Neuronal stem cell (in vitro differentiated cells): ENCODE results near the gene PRLR.

Experiments used
- DNase-seq: peaks from one replicate; pipeline ENCODE4 v3.0.0-alpha.2; 2013; ENCODE audit warnings: low spot score
- H2AFZ ChIP-seq: one replicate; pipeline ENCODE4 v1.6.1; 2013; ENCODE audit warnings: mild to moderate bottlenecking, low read length, inconsistent platforms
- H2AK5ac ChIP-seq: 2 replicates; pipeline ENCODE4 v1.6.1; 2013; ENCODE audit warnings: low read depth, mild to moderate bottlenecking, inconsistent platforms, low read length, moderate library complexity, mixed read lengths
- H2BK120ac ChIP-seq: 2 replicates; pipeline ENCODE4 v1.6.1; 2013; ENCODE audit warnings: low read depth, mild to moderate bottlenecking, inconsistent platforms, low read length, moderate library complexity, mixed read lengths
- H2BK12ac ChIP-seq: one replicate; pipeline ENCODE4 v1.6.1; 2013; ENCODE audit warnings: low read length, inconsistent platforms
- H2BK15ac ChIP-seq: 2 replicates; pipeline ENCODE4 v1.6.1; 2013; ENCODE audit warnings: mild to moderate bottlenecking, low read length, inconsistent platforms, mixed read lengths
- H2BK5ac ChIP-seq: one replicate; pipeline ENCODE4 v1.6.1; 2013; ENCODE audit warnings: inconsistent platforms, mild to moderate bottlenecking, low read length, moderate library complexity
- H3K14ac ChIP-seq: one replicate; pipeline ENCODE4 v1.6.1; 2013; ENCODE audit warnings: low read length, inconsistent platforms
- H3K18ac ChIP-seq: 2 replicates; pipeline ENCODE4 v1.6.1; 2013; ENCODE audit warnings: low read length, inconsistent platforms
- H3K23ac ChIP-seq: 2 replicates; pipeline ENCODE4 v1.6.1; 2013; ENCODE audit warnings: low read depth, mild to moderate bottlenecking, mixed read lengths, low read length, inconsistent platforms; ENCODE audit not compliant: poor library complexity
- H3K27ac ChIP-seq: replicated peaks from 3 replicates; pipeline ENCODE4 v1.5.1; 2013; ENCODE audit warnings: low read length, inconsistent platforms
- H3K27me3 ChIP-seq, 3 experiments: 2 replicates each; pipeline ENCODE4 v1.6.1; 2013; ENCODE audit warnings: low read length in 3 of 3, mild to moderate bottlenecking in 2 of 3, inconsistent platforms in 1 of 3, low read depth in 1 of 3, mixed read lengths in 1 of 3, moderate library complexity in 1 of 3; ENCODE audit not compliant: control insufficient read depth in 3 of 3, insufficient read depth in 3 of 3
- H3K36me3 ChIP-seq, 2 donors: replicated peaks in 1 of 2; 2 replicates each; pipeline ENCODE4 v1.6.1; 2013; ENCODE audit warnings: low read length in 2 of 2; ENCODE audit not compliant: control insufficient read depth in 2 of 2, insufficient read depth in 2 of 2
- H3K4ac ChIP-seq: 2 replicates; pipeline ENCODE4 v1.6.1; 2013; ENCODE audit warnings: inconsistent platforms, mild to moderate bottlenecking, low read length, moderate library complexity
- H3K4me1 ChIP-seq, 2 donors: 1 replicate in 1 of 2; 2 replicates in 1 of 2; pipeline ENCODE4 v1.6.1; 2013; ENCODE audit warnings: low read length in 2 of 2, low read depth in 1 of 2; ENCODE audit not compliant: control insufficient read depth in 2 of 2, insufficient read depth in 1 of 2
- H3K4me2 ChIP-seq: one replicate; pipeline ENCODE4 v1.6.1; 2013; ENCODE audit warnings: mild to moderate bottlenecking, low read length, inconsistent platforms; ENCODE audit not compliant: insufficient read depth, poor library complexity, severe bottlenecking
- H3K4me3 ChIP-seq, 2 donors: 2 replicates each; pipeline ENCODE4 v1.5.1; 2013; ENCODE audit warnings: low read length in 2 of 2, mild to moderate bottlenecking in 2 of 2, inconsistent platforms in 1 of 2, moderate library complexity in 1 of 2
- H3K79me1 ChIP-seq: one replicate; pipeline ENCODE4 v1.6.1; 2013; ENCODE audit warnings: low read depth, mild to moderate bottlenecking, inconsistent platforms, low read length, moderate library complexity
- H3K9ac ChIP-seq: one replicate; pipeline ENCODE4 v1.6.1; 2013; ENCODE audit warnings: mild to moderate bottlenecking, low read depth, low read length, inconsistent platforms; ENCODE audit not compliant: poor library complexity
- H3K9me3 ChIP-seq, 2 donors: replicated peaks in 1 of 2; 2 replicates each; pipeline versions ENCODE3 to v1.6.1; 2013; ENCODE audit warnings: low read length in 2 of 2, mild to moderate bottlenecking in 2 of 2, inconsistent platforms in 1 of 2, low read depth in 1 of 2, mixed read lengths in 1 of 2, moderate library complexity in 1 of 2; ENCODE audit not compliant: control insufficient read depth in 2 of 2, insufficient read depth in 1 of 2
- H4K8ac ChIP-seq: one replicate; pipeline ENCODE4 v1.6.1; 2013; ENCODE audit warnings: low read depth, mild to moderate bottlenecking, inconsistent platforms, low read length, moderate library complexity
- H4K91ac ChIP-seq: one replicate; pipeline ENCODE4 v1.6.1; 2013; ENCODE audit warnings: low read length, low read depth, mild to moderate bottlenecking, inconsistent platforms; ENCODE audit not compliant: poor library complexity
- WGBS, 2 donors: extraction: QIAGEN DNeasy Blood & Tissue Kit; methylation state at CpG; one replicate each; pipeline ENCODE4 v1.1.7; 2013; ENCODE audit warnings: missing lambda C conversion rate in 2 of 2, mixed read lengths in 1 of 2; ENCODE audit not compliant: insufficient read length in 2 of 2, insufficient replicate concordance in 1 of 2; ENCODE audit errors: extremely low coverage in 2 of 2; 5-methylcytosine and 5-hydroxymethylcytosine counted together

The PRLR gene

DNA sequence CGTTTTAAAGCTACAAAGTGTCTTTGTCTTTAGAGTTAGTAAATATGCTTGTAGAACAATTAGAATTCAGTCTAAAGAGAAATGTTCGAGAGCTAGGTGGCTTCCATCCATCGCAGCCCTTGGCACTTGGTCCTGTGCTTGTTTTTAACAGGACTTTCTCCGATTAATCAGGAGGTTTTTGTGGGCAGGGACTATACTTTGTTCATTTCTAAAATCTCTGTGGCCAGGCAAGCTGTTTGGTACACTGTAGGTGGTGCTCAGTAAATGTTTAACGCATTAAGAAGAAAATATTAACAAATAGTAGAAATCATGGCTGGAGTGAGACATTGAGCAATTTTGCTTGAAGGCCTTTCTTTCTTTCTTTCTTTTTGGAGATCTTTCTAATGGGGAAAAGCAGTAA, 203.3 kb downstream of the PRLR start:
- no peak overlapping the region for H3K18ac ChIP-seq
- no peaks in the 10 kb centered on the region for H3K79me1 ChIP-seq
- no peaks in the 10 kb centered on the region for H3K36me3 ChIP-seq
- WGBS, 2 donors = no CpG with 5 or more reads among the region's 5 CpGs
- H3K23ac ChIP-seq = no peak overlapping the region
- no peak overlapping the region for H3K9ac ChIP-seq
- no peak overlapping the region for H2AFZ ChIP-seq
- H3K14ac ChIP-seq = no peak overlapping the region
- H2BK5ac ChIP-seq = no peak overlapping the region
- no peak overlapping the region for H4K91ac ChIP-seq
- H3K4me2 ChIP-seq = no peak overlapping the region
- H2AK5ac ChIP-seq = no peak overlapping the region
- peaks cover 2 to 4% of the 10 kb centered on the region in 2 donors for H3K4me1 ChIP-seq
- H3K27me3 ChIP-seq = peaks cover 0 to 3% (median 0%) of the 10 kb centered on the region in 3 experiments
- no peak overlapping the region for H3K4me3 ChIP-seq
- H2BK120ac ChIP-seq = no peak overlapping the region
- H3K4ac ChIP-seq = no peak overlapping the region
- H2BK15ac ChIP-seq = no peak overlapping the region
- no peak overlapping the region for H4K8ac ChIP-seq
- H2BK12ac ChIP-seq = no peak overlapping the region
- DNase-seq = no peak
- H3K27ac ChIP-seq = no peak overlapping the region
- H3K9me3 ChIP-seq = no peaks in the 10 kb centered on the region

GRCh38 chr5:35026280-35026840, 203.9 kb downstream of the PRLR start:
- DNase-seq = no peak
- no peak overlapping the region for H2BK5ac ChIP-seq
- peaks cover 0 to 3% (median 0%) of the 10 kb centered on the region in 3 experiments for H3K27me3 ChIP-seq
- H2BK12ac ChIP-seq = no peak overlapping the region
- H3K4me2 ChIP-seq = no peak overlapping the region
- H2BK15ac ChIP-seq = no peak overlapping the region
- no peak overlapping the region for H3K27ac ChIP-seq
- no peaks in the 10 kb centered on the region for H3K79me1 ChIP-seq
- H3K18ac ChIP-seq = no peak overlapping the region
- no CpG with 5 or more reads among the region's 5 CpGs for WGBS, 2 donors
- no peak overlapping the region for H2AFZ ChIP-seq
- no peak overlapping the region for H3K4ac ChIP-seq
- H2AK5ac ChIP-seq = no peak overlapping the region
- H3K9me3 ChIP-seq = no peaks in the 10 kb centered on the region
- H3K4me1 ChIP-seq = peaks cover 1 to 2% of the 10 kb centered on the region in 2 donors
- no peak overlapping the region for H4K91ac ChIP-seq
- no peaks in the 10 kb centered on the region for H3K36me3 ChIP-seq
- no peak overlapping the region for H3K9ac ChIP-seq
- H2BK120ac ChIP-seq = no peak overlapping the region
- H3K4me3 ChIP-seq = no peak overlapping the region
- H3K23ac ChIP-seq = no peak overlapping the region
- H4K8ac ChIP-seq = no peak overlapping the region
- no peak overlapping the region for H3K14ac ChIP-seq

- H2BK12ac ChIP-seq = no peak overlapping the region
- no CpG with 5 or more reads among the region's 10 CpGs for WGBS, 2 donors
- DNase-seq = no peak
- no peak overlapping the region for H2BK5ac ChIP-seq
- H3K4me2 ChIP-seq = no peak overlapping the region
- no peak overlapping the region for H3K9ac ChIP-seq
- H3K79me1 ChIP-seq = no peaks in the 10 kb centered on the region
- H3K4me1 ChIP-seq = peaks cover 0 to 2% of the 10 kb centered on the region in 2 donors
- no peak overlapping the region for H2AK5ac ChIP-seq
- H2BK120ac ChIP-seq = no peak overlapping the region
- H3K27me3 ChIP-seq = peaks cover 0 to 3% (median 0%) of the 10 kb centered on the region in 3 experiments
- H3K23ac ChIP-seq = no peak overlapping the region
- no peaks in the 10 kb centered on the region for H3K36me3 ChIP-seq
- no peak overlapping the region for H4K91ac ChIP-seq
- no peak overlapping the region for H3K18ac ChIP-seq
- no peak overlapping the region for H3K27ac ChIP-seq
- H3K9me3 ChIP-seq = no peaks in the 10 kb centered on the region
- no peak overlapping the region for H3K4ac ChIP-seq
- H3K4me3 ChIP-seq = no peak overlapping the region
- H2AFZ ChIP-seq = no peak overlapping the region
- no peak overlapping the region for H2BK15ac ChIP-seq
- H3K14ac ChIP-seq = no peak overlapping the region
- H4K8ac ChIP-seq = no peak overlapping the region
Observed at GRCh38 chr5:35024911-35025510, 205.3 kb downstream of the PRLR start.

- no peak overlapping the region for H4K91ac ChIP-seq
- no peak overlapping the region for H3K23ac ChIP-seq
- peaks cover 0 to 3% (median 0%) of the 10 kb centered on the region in 3 experiments for H3K27me3 ChIP-seq
- no peak overlapping the region for H2BK15ac ChIP-seq
- H2BK5ac ChIP-seq = no peak overlapping the region
- DNase-seq = no peak
- H2BK12ac ChIP-seq = no peak overlapping the region
- H2AK5ac ChIP-seq = no peak overlapping the region
- H3K27ac ChIP-seq = no peak overlapping the region
- H3K79me1 ChIP-seq = no peaks in the 10 kb centered on the region
- no CpG with 5 or more reads among the region's 7 CpGs for WGBS, 2 donors
- H3K18ac ChIP-seq = no peak overlapping the region
- H3K9me3 ChIP-seq = no peaks in the 10 kb centered on the region
- H3K4me1 ChIP-seq = peaks cover 0 to 2% of the 10 kb centered on the region in 2 donors
- H3K36me3 ChIP-seq = no peaks in the 10 kb centered on the region
- H2AFZ ChIP-seq = no peak overlapping the region
- H3K9ac ChIP-seq = no peak overlapping the region
- H3K4me2 ChIP-seq = peak overlapping the region; percentile 14
- no peak overlapping the region for H2BK120ac ChIP-seq
- H4K8ac ChIP-seq = no peak overlapping the region
- H3K4me3 ChIP-seq = no peak overlapping the region
- no peak overlapping the region for H3K4ac ChIP-seq
- H3K14ac ChIP-seq = no peak overlapping the region
Observed at GRCh38 chr5:35023391-35024178, 206.7 kb downstream of the PRLR start.
